Trophoblast cell (in vitro differentiated cells and primary cell): ENCODE results near the gene ZNF100.
A peak's percentile ranks its signal among the peaks of the same experiment; 100 is the strongest.

Experiments
- DNase-seq, 2 donors: peaks; one replicate each; pipeline ENCODE4 v3.0.0-alpha.2; 2016
- H2AFZ ChIP-seq: 2 replicates; pipeline ENCODE4 v1.6.1; 2013; ENCODE audit warnings: low read length, moderate library complexity, mild to moderate bottlenecking; ENCODE audit not compliant: insufficient read depth, poor library complexity
- H2AK5ac ChIP-seq: 2 replicates; pipeline ENCODE4 v1.6.1; 2013; ENCODE audit warnings: mild to moderate bottlenecking, low read length
- H2BK120ac ChIP-seq: 2 replicates; pipeline ENCODE4 v1.6.1; 2013; ENCODE audit warnings: low read length, mild to moderate bottlenecking, moderate library complexity; ENCODE audit not compliant: insufficient read depth, poor library complexity
- H2BK12ac ChIP-seq: 2 replicates; pipeline ENCODE4 v1.6.1; 2013; ENCODE audit warnings: mild to moderate bottlenecking, low read length, moderate library complexity
- H2BK5ac ChIP-seq: 2 replicates; pipeline ENCODE4 v1.6.1; 2013; ENCODE audit warnings: low read length, low read depth, moderate library complexity, mild to moderate bottlenecking; ENCODE audit not compliant: poor library complexity
- H3K14ac ChIP-seq: 2 replicates; pipeline ENCODE4 v1.6.1; 2013; ENCODE audit warnings: mild to moderate bottlenecking, low read length
- H3K18ac ChIP-seq: 2 replicates; pipeline ENCODE4 v1.6.1; 2013; ENCODE audit warnings: mild to moderate bottlenecking, low read length
- H3K23ac ChIP-seq: 2 replicates; pipeline ENCODE4 v1.6.1; 2013; ENCODE audit warnings: low read length
- H3K27ac ChIP-seq: 2 replicates; pipeline ENCODE4 v1.5.1; 2013; ENCODE audit warnings: low read depth, mild to moderate bottlenecking, inconsistent platforms, low read length, moderate library complexity
- H3K27me3 ChIP-seq: 2 replicates; pipeline ENCODE4 v1.6.1; 2013; ENCODE audit warnings: inconsistent platforms, mild to moderate bottlenecking, low read length, moderate library complexity; ENCODE audit not compliant: insufficient read depth
- H3K36me3 ChIP-seq, 2 experiments: 1 replicate in 1 of 2; 2 replicates in 1 of 2; pipeline ENCODE4 v1.6.1; 2013; ENCODE audit warnings: low read length in 2 of 2, mild to moderate bottlenecking in 2 of 2, moderate library complexity in 1 of 2; ENCODE audit not compliant: insufficient read depth in 2 of 2, control insufficient read depth in 1 of 2
- H3K4ac ChIP-seq: 2 replicates; pipeline ENCODE4 v1.6.1; 2013; ENCODE audit warnings: low read depth, mild to moderate bottlenecking, low read length, moderate library complexity
- H3K4me1 ChIP-seq, 2 experiments: 1 replicate in 1 of 2; 2 replicates in 1 of 2; pipeline ENCODE4 v1.6.1; 2013; ENCODE audit warnings: low read length in 2 of 2, mild to moderate bottlenecking in 2 of 2, moderate library complexity in 1 of 2; ENCODE audit not compliant: insufficient read depth in 2 of 2, control insufficient read depth in 1 of 2
- H3K4me2 ChIP-seq: 2 replicates; pipeline ENCODE4 v1.6.1; 2013; ENCODE audit warnings: inconsistent platforms, mild to moderate bottlenecking, low read length, moderate library complexity
- H3K4me3 ChIP-seq: 2 replicates; pipeline ENCODE4 v1.5.1; 2013; ENCODE audit warnings: mild to moderate bottlenecking, low read depth, low read length, inconsistent platforms
- H3K79me1 ChIP-seq: one replicate; pipeline ENCODE4 v1.6.1; 2013; ENCODE audit warnings: low read length
- H3K79me2 ChIP-seq: 2 replicates; pipeline ENCODE4 v1.6.1; 2013; ENCODE audit warnings: low read length, mild to moderate bottlenecking; ENCODE audit not compliant: control insufficient read depth, insufficient read depth, poor library complexity
- H3K9ac ChIP-seq: 2 replicates; pipeline ENCODE4 v1.6.1; 2013; ENCODE audit warnings: mild to moderate bottlenecking, low read length
- H3K9me3 ChIP-seq: 2 replicates; pipeline ENCODE4 v1.6.1; 2013; ENCODE audit warnings: low read depth, mild to moderate bottlenecking, control low read depth, inconsistent platforms, low read length; ENCODE audit not compliant: insufficient read depth
- H4K12ac ChIP-seq: 2 replicates; pipeline ENCODE4 v1.6.1; 2013; ENCODE audit warnings: low read depth, mild to moderate bottlenecking, low read length, moderate library complexity
- H4K8ac ChIP-seq: 2 replicates; pipeline ENCODE4 v1.6.1; 2013; ENCODE audit warnings: low read depth, mild to moderate bottlenecking, low read length, moderate library complexity
- H4K91ac ChIP-seq: one replicate; pipeline ENCODE4 v1.6.1; 2013; ENCODE audit warnings: low read depth, mild to moderate bottlenecking, low read length, moderate library complexity
- WGBS: extraction: QIAGEN DNeasy Blood & Tissue Kit; methylation state at CpG from one replicate; pipeline ENCODE4 v1.1.7; 2013; ENCODE audit warnings: missing lambda C conversion rate; ENCODE audit not compliant: insufficient read length, insufficient coverage; ENCODE audit errors: extremely low coverage; 5-methylcytosine and 5-hydroxymethylcytosine counted together

Gene ZNF100

GRCh38 chr19:21698215-21698614, 69.2 kb downstream of the ZNF100 start:
- DNase-seq, result peak; percentile 15 to 80
- Histone ChIP-seq H2BK5ac (no peak overlapping the region), H3K4me1 (peaks cover 6% of the 10 kb centered on the region in 2 experiments), H3K9me3 (no peaks in the 10 kb centered on the region), H3K79me2 (no peaks in the 10 kb centered on the region), H4K8ac (no peak overlapping the region), H3K9ac (no peak overlapping the region), H3K18ac (no peak overlapping the region), H3K14ac (no peak overlapping the region), H3K36me3 (no peaks in the 10 kb centered on the region), H4K12ac (no peak overlapping the region), H3K27ac (no peak overlapping the region), H2AFZ (no peak overlapping the region), H2BK12ac (no peak overlapping the region), H2BK120ac (no peak overlapping the region), H3K27me3 (no peaks in the 10 kb centered on the region), H3K4ac (no peak overlapping the region), H4K91ac (no peak overlapping the region), H2AK5ac (no peak overlapping the region), H3K4me3 (no peak overlapping the region), H3K23ac (no peak overlapping the region), H3K79me1 (peaks cover 3% of the 10 kb centered on the region), H3K4me2 (no peak overlapping the region)
- no CpG with 5 or more reads among the region's 4 CpGs for WGBS

GRCh38 chr19:21697698-21698097, 69.7 kb downstream of the ZNF100 start:
- Histone ChIP-seq H4K12ac (no peak overlapping the region), H2AK5ac (no peak overlapping the region), H3K9me3 (no peaks in the 10 kb centered on the region), H3K9ac (no peak overlapping the region), H3K18ac (no peak overlapping the region), H4K8ac (no peak overlapping the region), H2BK5ac (no peak overlapping the region), H3K27me3 (no peaks in the 10 kb centered on the region), H3K27ac (peak overlapping the region; percentile 49), H2BK12ac (no peak overlapping the region), H4K91ac (no peak overlapping the region), H3K4me1 (peaks cover 6% of the 10 kb centered on the region in 2 experiments), H3K14ac (no peak overlapping the region), H3K79me1 (peaks cover 3% of the 10 kb centered on the region), H3K36me3 (no peaks in the 10 kb centered on the region), H2BK120ac (no peak overlapping the region), H3K79me2 (no peaks in the 10 kb centered on the region), H2AFZ (no peak overlapping the region), H3K23ac (no peak overlapping the region), H3K4ac (no peak overlapping the region), H3K4me2 (no peak overlapping the region), H3K4me3 (no peak overlapping the region)
- WGBS, result no CpG with 5 or more reads among the region's 3 CpGs
- peak in 1 of 2 donors; percentile 33 for DNase-seq

- no peaks in the 10 kb centered on the region for H3K9me3 ChIP-seq
- no CpG with 5 or more reads among the region's 7 CpGs for WGBS
- no peaks in the 10 kb centered on the region for H3K79me2 ChIP-seq
- no peak overlapping the region for H4K91ac ChIP-seq
- H3K4me3 ChIP-seq, result no peak overlapping the region
- no peak overlapping the region for H2BK5ac ChIP-seq
- peaks cover 6 to 10% of the 10 kb centered on the region in 2 experiments for H3K4me1 ChIP-seq
- peaks cover 3% of the 10 kb centered on the region for H3K79me1 ChIP-seq
- no peak overlapping the region for H3K23ac ChIP-seq
- no peak overlapping the region for H2AFZ ChIP-seq
- no peak overlapping the region for H3K18ac ChIP-seq
- DNase-seq, result no peak
- H3K9ac ChIP-seq, result no peak overlapping the region
- H3K14ac ChIP-seq, result no peak overlapping the region
- H4K12ac ChIP-seq, result no peak overlapping the region
- no peaks in the 10 kb centered on the region for H3K27me3 ChIP-seq
- no peak overlapping the region for H2BK12ac ChIP-seq
- H3K36me3 ChIP-seq, result no peaks in the 10 kb centered on the region
- H3K4me2 ChIP-seq, result no peak overlapping the region
- H3K27ac ChIP-seq, result no peak overlapping the region
- no peak overlapping the region for H4K8ac ChIP-seq
- no peak overlapping the region for H3K4ac ChIP-seq
- H2BK120ac ChIP-seq, result no peak overlapping the region
- no peak overlapping the region for H2AK5ac ChIP-seq
Observed at GRCh38 chr19:21694171-21694906, 73.0 kb downstream of the ZNF100 start.

- H4K12ac ChIP-seq, result no peak overlapping the region
- H3K4ac ChIP-seq, result no peak overlapping the region
- H3K27me3 ChIP-seq, result no peaks in the 10 kb centered on the region
- H3K27ac ChIP-seq, result no peak overlapping the region
- DNase-seq, result no peak
- no peak overlapping the region for H3K4me2 ChIP-seq
- no peak overlapping the region for H2BK5ac ChIP-seq
- no peak overlapping the region for H4K91ac ChIP-seq
- H2BK12ac ChIP-seq, result no peak overlapping the region
- H3K9ac ChIP-seq, result no peak overlapping the region
- H3K4me3 ChIP-seq, result no peak overlapping the region
- H2AFZ ChIP-seq, result no peak overlapping the region
- H3K79me2 ChIP-seq, result no peaks in the 10 kb centered on the region
- no peaks in the 10 kb centered on the region for H3K36me3 ChIP-seq
- H3K9me3 ChIP-seq, result peaks cover 1% of the 10 kb centered on the region
- no peak overlapping the region for H3K14ac ChIP-seq
- H3K4me1 ChIP-seq, result peaks cover 6 to 10% of the 10 kb centered on the region in 2 experiments
- H3K79me1 ChIP-seq, result peaks cover 3% of the 10 kb centered on the region
- no peak overlapping the region for H4K8ac ChIP-seq
- H2BK120ac ChIP-seq, result no peak overlapping the region
- no peak overlapping the region for H2AK5ac ChIP-seq
- no peak overlapping the region for H3K23ac ChIP-seq
- H3K18ac ChIP-seq, result no peak overlapping the region
- WGBS, result no CpG with 5 or more reads among the region's 1 CpG
Observed at GRCh38 chr19:21693399-21693798, 74.0 kb downstream of the ZNF100 start.
